Measurements from ENCODE around the gene SF3A2.
A peak's percentile ranks its signal among the peaks of the same experiment; 100 is the strongest.

Gene SF3A2

DNA sequence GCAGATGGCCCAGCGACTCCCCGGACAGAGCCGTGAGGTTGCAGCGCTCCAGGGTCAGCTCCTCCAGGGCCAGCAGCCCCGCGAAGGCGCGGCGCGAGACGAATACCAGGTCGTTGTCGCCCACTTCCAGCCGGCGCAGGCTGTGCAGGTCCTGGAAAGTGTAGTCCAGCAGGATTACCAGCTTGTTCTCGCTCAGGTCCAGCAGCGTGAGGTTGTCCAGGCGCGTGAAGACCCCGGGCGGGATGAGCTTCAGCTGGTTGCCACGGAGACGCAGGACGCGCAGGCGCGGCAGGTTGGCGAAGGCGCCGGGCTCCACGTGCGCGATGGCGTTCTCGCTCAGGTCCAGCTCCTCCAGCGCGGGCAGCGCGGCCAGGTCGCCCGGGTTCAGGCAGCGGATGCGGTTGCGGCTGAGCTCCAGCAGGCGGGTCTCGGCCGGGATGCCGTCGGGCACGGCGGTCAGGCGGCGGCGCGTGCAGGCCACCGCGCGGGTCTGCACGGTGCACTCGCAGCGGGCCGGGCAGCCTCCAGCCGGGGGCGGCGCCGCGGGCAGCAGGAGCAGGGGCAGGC, 54.6 kb downstream of the SF3A2 start:
- DNase-seq (ENCODE audit: low spot score): no peak

DNA sequence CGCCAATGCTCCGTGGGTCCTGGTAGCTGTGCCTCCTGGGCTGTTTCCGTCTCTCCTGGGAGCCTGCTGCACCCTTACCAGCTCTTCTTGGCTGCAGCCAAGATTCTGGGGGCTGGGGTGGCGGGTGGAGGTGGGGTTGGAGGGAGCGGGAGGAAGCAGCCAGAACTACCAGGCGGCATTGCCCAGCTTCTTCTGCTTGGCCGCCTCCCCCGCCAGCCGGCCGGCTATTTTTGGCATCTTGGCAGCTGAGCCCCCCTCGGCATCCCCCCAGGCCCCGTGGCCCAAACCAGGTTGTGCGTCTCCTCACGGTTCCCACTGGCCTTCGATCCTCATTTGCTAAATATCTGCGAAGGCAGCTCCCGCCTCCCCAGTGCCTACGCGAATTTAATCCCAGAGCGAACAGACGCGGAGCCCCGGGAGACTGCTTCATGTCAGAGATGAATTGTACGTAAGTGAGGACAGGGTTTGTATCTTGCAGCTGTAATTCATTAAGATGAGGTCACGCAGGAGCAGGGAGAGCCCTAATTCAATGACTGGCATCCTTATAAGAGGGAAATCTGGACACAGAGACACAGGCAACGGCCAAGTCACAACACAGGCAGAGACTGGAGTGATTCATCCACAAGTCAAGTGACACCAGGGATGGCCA, 58.2 kb downstream of the SF3A2 start:
- DNase-seq (ENCODE audit: low spot score): peak; percentile 83

DNA sequence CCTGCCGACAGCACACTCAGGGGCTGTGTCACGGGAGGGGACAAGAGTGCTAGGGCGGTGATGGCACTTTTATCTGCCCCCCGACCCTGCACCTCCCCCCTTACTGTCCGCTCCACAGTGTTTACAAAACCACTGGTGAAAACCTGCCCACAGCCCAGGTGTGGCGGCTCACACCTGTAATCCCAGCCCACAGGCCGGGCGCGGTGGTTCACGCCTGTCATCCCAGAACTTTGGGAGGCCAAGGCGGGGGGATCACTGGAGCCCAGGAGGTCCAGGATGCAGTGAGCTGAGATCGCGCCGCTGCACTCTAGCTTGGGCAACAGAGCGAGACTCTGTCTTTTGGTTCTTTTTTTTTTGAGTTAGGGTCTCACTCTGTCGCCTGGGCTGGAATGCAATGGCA, 59.5 kb downstream of the SF3A2 start:
- DNase-seq (ENCODE audit: low spot score): no peak
